Ureter (tissue), 1 donor: ENCODE measurements around the gene ARFGAP1. TPM values are rescaled to one million over a fixed set of nuclear protein-coding genes. Genes with fewer than 3 reads are reported as not detected.

Source experiments
- DNase-seq: peaks from one replicate; pipeline ENCODE4 v3.0.0-alpha.2; 2020; ENCODE audit warnings: low spot score
- total RNA-seq: library from RNA; stranded (reverse); gene quantifications from one replicate; pipeline ENCODE4 v1.2.4, GENCODE V29; 2023
- donor health status: DM: yes; HTN: yes; CAD: no.

Gene ARFGAP1
- total RNA-seq, 1 donor from 2014 or later, result 94.8 TPM

- no peak for DNase-seq
Measured at GRCh38 chr20:63259734-63260460, 12.7 kb upstream of the ARFGAP1 start.

GRCh38 chr20:63260521-63260920 is 12.1 kb upstream of the ARFGAP1 start:
- no peak for DNase-seq

GRCh38 chr20:63261060-63261794 is 11.4 kb upstream of the ARFGAP1 start:
- no peak for DNase-seq

GRCh38 chr20:63261795-63262528 is 10.7 kb upstream of the ARFGAP1 start:
- DNase-seq, result no peak

DNA sequence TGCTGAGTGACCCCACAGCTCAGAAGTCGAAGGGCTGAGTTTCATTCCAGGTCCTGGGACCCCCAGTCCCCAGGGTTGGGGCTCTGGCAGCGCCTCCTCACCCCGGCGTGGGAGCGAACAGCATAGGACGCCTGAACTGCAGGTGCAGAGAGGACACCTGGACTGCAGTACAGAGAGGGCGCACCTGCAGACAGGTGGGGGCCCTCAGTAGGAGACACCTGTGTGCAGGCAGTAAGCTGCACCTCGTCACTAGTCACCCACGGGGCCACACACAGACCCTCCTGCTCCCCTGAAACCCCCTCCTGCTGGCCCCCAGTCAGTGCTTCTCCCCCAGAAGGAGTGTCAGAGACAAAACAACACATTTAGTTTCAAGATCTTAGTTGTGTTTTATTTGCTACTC is 9.8 kb upstream of the ARFGAP1 start:
- DNase-seq, result no peak

GRCh38 chr20:63264000-63264399 is 8.6 kb upstream of the ARFGAP1 start:
- no peak for DNase-seq

DNA sequence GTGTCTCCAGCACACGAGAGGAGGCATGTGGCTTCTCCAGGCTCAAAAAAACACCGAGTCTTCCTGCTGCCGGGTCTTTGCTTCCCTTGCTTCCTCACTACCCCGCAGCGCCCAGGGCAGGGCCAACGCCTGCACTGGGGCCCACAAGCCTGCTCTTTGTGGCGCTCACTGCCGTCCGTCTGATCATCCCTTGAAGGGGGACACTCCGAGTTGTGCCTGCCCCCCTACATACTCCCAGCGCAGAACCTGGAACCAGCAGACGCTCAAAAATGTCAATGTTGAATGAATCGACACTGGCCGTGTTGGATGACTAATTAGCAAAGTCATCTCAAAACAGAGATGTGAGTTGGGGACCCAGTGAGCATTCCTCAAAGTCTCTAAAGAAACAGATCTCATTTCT is 8.1 kb upstream of the ARFGAP1 start:
- no peak for DNase-seq

- DNase-seq, result no peak
Measured at GRCh38 chr20:63265891-63266515, 6.6 kb upstream of the ARFGAP1 start.

DNA sequence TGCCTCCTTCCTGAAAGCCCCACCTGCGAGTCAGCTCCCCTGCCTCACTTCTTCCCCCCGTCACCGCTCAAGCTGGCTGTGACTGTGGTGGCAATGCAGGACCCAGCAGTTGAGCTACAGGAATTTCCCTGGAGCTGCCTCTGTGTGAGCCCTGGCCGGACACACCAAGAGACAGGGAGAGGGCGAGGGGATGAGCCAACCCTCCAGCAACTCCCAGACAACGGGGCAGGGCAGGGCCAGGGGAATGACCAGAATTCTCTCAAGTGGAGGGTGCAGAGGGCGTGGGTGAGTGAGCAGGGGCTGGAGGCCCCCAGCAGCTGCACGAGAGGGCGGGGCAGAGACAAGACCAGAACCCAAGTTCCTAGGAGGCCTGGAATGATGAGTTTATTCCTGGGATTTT is 4.9 kb upstream of the ARFGAP1 start:
- no peak for DNase-seq

DNA sequence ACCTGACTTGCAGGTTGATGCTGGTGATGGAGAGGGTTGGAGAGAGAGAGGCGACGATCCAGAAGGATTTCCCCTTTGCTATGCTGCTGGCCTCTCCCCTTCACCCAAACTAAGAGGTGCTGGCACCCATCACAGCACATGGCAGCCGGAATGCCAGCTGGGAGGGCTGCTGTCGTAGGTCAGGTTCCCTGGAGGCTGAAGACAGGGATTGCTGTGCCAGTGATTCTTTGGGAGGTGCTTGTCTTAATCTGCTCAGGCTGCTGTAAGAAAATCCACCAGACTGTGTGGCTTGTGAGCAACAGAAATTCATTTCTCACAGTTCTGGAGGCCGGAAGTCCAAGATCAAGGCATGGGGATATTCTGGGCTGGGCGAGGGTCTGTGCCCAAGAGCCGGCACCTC is 4.4 kb upstream of the ARFGAP1 start:
- no peak for DNase-seq

- DNase-seq, result no peak
Measured at GRCh38 chr20:63268671-63269439, 3.8 kb upstream of the ARFGAP1 start.

GRCh38 chr20:63269724-63270123 is 2.9 kb upstream of the ARFGAP1 start:
- DNase-seq, result no peak

DNA sequence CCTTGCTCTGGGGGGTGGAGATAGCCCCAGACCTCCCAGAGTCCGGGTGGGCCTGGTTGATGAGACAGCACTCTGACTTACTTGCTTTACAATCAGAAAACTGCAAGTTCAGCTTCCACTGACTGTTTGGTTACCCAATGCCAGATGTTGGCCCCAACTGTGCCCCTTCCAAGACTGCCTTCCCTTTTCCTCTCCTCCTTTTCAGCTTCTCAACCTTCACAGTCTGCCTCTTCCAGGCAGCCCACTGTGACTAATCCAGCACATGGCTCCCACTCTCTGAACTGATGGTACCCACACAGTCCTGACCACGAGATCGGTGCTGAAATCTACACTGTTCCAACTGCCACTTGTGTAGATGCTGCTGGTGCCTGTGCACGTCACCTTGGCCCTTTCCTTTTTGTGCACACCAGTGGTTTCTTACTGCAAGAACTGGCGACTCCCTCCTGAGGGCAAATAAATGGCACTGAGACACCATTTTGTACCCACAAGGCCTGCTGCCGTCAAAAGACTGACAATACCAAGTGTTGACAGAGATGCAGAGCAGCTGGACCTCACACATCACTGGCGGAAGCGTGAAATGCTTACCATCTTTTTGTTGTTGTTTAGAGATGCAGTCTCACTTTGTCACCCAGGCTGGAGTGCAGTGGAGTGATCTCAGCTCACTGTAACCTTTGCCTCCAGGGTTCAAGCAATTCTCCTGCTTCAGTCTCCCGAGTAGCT is 1.8 kb upstream of the ARFGAP1 start:
- no peak for DNase-seq

DNA sequence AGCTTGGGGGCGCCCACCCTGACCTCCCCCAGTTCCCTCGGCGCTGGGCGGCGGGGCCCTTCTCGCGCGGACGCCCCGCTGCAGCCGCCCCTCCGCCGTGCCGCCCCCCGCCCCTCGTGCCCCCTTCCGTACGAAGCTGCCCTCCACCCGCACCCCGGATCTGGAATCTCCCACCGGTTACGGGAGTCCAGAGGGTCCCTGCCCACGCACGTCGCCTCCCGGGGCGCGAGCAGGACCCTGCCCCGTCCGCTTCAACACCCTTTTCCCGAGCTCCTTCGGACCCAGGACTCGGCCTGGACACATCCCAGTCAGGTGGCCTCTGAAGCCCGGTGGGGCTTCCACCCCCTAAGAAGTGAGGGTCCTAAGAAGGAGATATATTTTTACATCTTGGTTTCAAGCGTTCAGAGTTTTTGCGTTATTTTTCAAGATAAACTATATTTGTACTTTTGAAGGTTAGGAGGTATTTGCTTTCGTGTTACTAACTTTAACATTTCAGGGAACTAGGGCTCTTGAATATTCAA is 506 bp downstream of the ARFGAP1 start:
- no peak for DNase-seq

GRCh38 chr20:63273635-63274380 is 1.2 kb downstream of the ARFGAP1 start:
- no peak for DNase-seq

- no peak for DNase-seq
Measured at GRCh38 chr20:63274381-63275228, 2.0 kb downstream of the ARFGAP1 start.

DNA sequence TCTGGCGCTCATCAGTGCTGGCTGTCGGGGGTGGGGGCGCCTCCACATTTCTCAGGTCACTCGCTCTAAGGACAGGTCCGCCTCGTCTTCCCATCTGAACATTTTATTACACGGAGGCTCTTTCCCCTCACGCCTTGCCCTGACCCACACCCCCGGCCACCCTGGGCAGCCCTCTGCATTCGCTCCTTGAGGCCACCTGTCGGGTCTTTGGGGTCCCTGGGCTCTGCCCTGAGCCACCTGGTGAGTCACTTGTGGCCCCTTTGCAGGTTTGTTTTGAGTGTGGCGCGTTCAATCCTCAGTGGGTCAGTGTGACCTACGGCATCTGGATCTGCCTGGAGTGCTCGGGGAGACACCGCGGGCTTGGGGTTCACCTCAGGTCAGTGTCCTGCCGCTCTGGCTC is 3.2 kb downstream of the ARFGAP1 start:
- no peak for DNase-seq

GRCh38 chr20:63276956-63277355 is 4.3 kb downstream of the ARFGAP1 start:
- no peak for DNase-seq
